IMR-90 (cell line): ENCODE results near the gene PARL. TPM values are rescaled to one million over a fixed set of nuclear protein-coding genes. Genes with fewer than 3 reads are reported as not detected.

Experiments
- ATAC-seq: fragments of 200-7000 bp; cut with Tn5 transposase; 2 replicates; pipeline ENCODE4 v1.9.1; 2020; ENCODE audit warnings: low read depth, mild to moderate bottlenecking, moderate library complexity
- BruUV-seq: library from RNA; stranded (reverse); fragments of 400-500 nt; replicated peaks from 2 replicates; lab custom pipeline; 2021; lab: Mats Ljungman, UMichigan
- CTCF ChIA-PET: fragments of 300-600 bp; formaldehyde crosslinking; extraction: SDS; loops from one replicate; lab custom pipeline; 2021; ENCODE audit warnings: antibody characterized with exemption; lab: Yijun Ruan, JAX
- POLR2A ChIA-PET: fragments of 300-600 bp; sonication (Branson Sonifier 250); formaldehyde crosslinking; loops from one replicate; lab custom pipeline; 2022; ENCODE audit warnings: antibody characterized with exemption; ENCODE audit not compliant: unreplicated experiment; lab: Charles Lee
- DNase-seq: peaks from one replicate; pipeline ENCODE4 v3.0.0; 2013
- H2AFZ ChIP-seq: replicated peaks from 2 replicates; pipeline ENCODE3; 2013; ENCODE audit warnings: low read length, mild to moderate bottlenecking; ENCODE audit not compliant: poor library complexity
- H2AK5ac ChIP-seq: 2 replicates; pipeline ENCODE4 v1.6.1; 2013; ENCODE audit warnings: low read depth, low read length, inconsistent platforms
- H2AK9ac ChIP-seq: replicated peaks from 2 replicates; pipeline ENCODE3; 2013; ENCODE audit warnings: mild to moderate bottlenecking, low read depth, low read length, moderate library complexity; ENCODE audit not compliant: poor library complexity
- H2BK120ac ChIP-seq: 2 replicates; pipeline ENCODE4 v1.6.1; 2013; ENCODE audit warnings: low read depth, low read length, inconsistent platforms
- H2BK15ac ChIP-seq: 3 replicates; pipeline ENCODE4 v1.6.1; 2013; ENCODE audit warnings: low read depth, low read length, inconsistent platforms
- H2BK20ac ChIP-seq: 2 replicates; pipeline ENCODE4 v1.6.1; 2013; ENCODE audit warnings: low read depth, mild to moderate bottlenecking, inconsistent platforms, low read length, moderate library complexity
- H2BK5ac ChIP-seq: 2 replicates; pipeline ENCODE4 v1.6.1; 2013; ENCODE audit warnings: mild to moderate bottlenecking, low read depth, low read length, inconsistent platforms; ENCODE audit not compliant: poor library complexity, severe bottlenecking
- H3K14ac ChIP-seq: replicated peaks from 2 replicates; pipeline ENCODE4 v1.6.1; 2013; ENCODE audit warnings: low read depth, low read length, inconsistent platforms
- H3K18ac ChIP-seq: 2 replicates; pipeline ENCODE4 v1.6.1; 2013; ENCODE audit warnings: low read depth, low read length, control low read depth
- H3K23ac ChIP-seq: 2 replicates; pipeline ENCODE4 v1.6.1; 2013; ENCODE audit warnings: low read depth, low read length, inconsistent platforms
- H3K27ac ChIP-seq: 2 replicates; pipeline ENCODE4 v1.5.1; 2013; ENCODE audit warnings: mild to moderate bottlenecking, control low read depth, low read length; ENCODE audit not compliant: insufficient read depth
- H3K27me3 ChIP-seq: 2 replicates; pipeline ENCODE4 v1.6.1; 2013; ENCODE audit warnings: low read length; ENCODE audit not compliant: control insufficient read depth, insufficient read depth
- H3K36me3 ChIP-seq: 2 replicates; pipeline ENCODE4 v1.6.1; 2013; ENCODE audit warnings: low read length, mixed read lengths; ENCODE audit not compliant: control insufficient read depth, insufficient read depth
- H3K4ac ChIP-seq: 2 replicates; pipeline ENCODE4 v1.6.1; 2013; ENCODE audit warnings: low read depth, low read length, inconsistent platforms
- H3K4me1 ChIP-seq: 2 replicates; pipeline ENCODE4 v1.6.1; 2013; ENCODE audit warnings: low read length, mixed read lengths; ENCODE audit not compliant: control insufficient read depth, insufficient read depth
- H3K4me2 ChIP-seq: 2 replicates; pipeline ENCODE4 v1.6.1; 2013; ENCODE audit warnings: low read depth, mild to moderate bottlenecking, control low read depth, low read length, moderate library complexity
- H3K4me3 ChIP-seq: 2 replicates; pipeline ENCODE4 v1.5.1; 2013; ENCODE audit warnings: low read depth, mild to moderate bottlenecking, control low read depth, low read length, moderate library complexity; ENCODE audit not compliant: insufficient read depth
- H3K56ac ChIP-seq: 2 replicates; pipeline ENCODE4 v1.6.1; 2013; ENCODE audit warnings: low read length, inconsistent platforms; ENCODE audit not compliant: insufficient read depth; ENCODE audit errors: extremely low read depth
- H3K79me1 ChIP-seq, 2 experiments: 2 replicates each; pipeline ENCODE4 v1.6.1; 2013; ENCODE audit warnings: low read length in 2 of 2, inconsistent platforms in 1 of 2, low read depth in 1 of 2
- H3K9ac ChIP-seq: 2 replicates; pipeline ENCODE4 v1.6.1; 2013; ENCODE audit warnings: low read depth, low read length, control low read depth
- H3K9me1 ChIP-seq: 2 replicates; pipeline ENCODE4 v1.6.1; 2013; ENCODE audit warnings: low read length, inconsistent platforms; ENCODE audit not compliant: insufficient read depth
- H3K9me3 ChIP-seq: 2 replicates; pipeline ENCODE4 v1.6.1; 2013; ENCODE audit warnings: low read length; ENCODE audit not compliant: control insufficient read depth, insufficient read depth
- H4K20me1 ChIP-seq: 2 replicates; pipeline ENCODE4 v1.6.1; 2013; ENCODE audit warnings: low read length, inconsistent platforms; ENCODE audit not compliant: insufficient read depth
- H4K5ac ChIP-seq: 2 replicates; pipeline ENCODE4 v1.6.1; 2013; ENCODE audit warnings: mild to moderate bottlenecking, low read depth, low read length, control low read depth
- H4K8ac ChIP-seq, 2 experiments: 2 replicates each; pipeline ENCODE4 v1.6.1; 2013; ENCODE audit warnings: low read depth in 2 of 2, low read length in 2 of 2, control low read depth in 1 of 2, inconsistent platforms in 1 of 2
- H4K91ac ChIP-seq: 2 replicates; pipeline ENCODE4 v1.6.1; 2013; ENCODE audit warnings: low read depth, low read length, inconsistent platforms; ENCODE audit not compliant: insufficient read depth
- BHLHE40 ChIP-seq: fragments of 150-350 bp; IDR thresholded peaks from 2 replicates; pipeline ENCODE4 v1.6.1; 2016; ENCODE audit warnings: mild to moderate bottlenecking, low read depth, low read length
- CEBPB ChIP-seq: IDR thresholded peaks from 2 replicates; pipeline ENCODE4 v1.6.1; 2012; ENCODE audit warnings: low read depth, low read length, improper control_type of control experiment
- CHD1 ChIP-seq: IDR thresholded peaks from 2 replicates; pipeline ENCODE4 v1.6.1; 2012; ENCODE audit warnings: low read depth, low read length, improper control_type of control experiment
- FOS ChIP-seq: fragments of 150-350 bp; IDR thresholded peaks from 2 replicates; pipeline ENCODE4 v1.6.1; 2016; ENCODE audit warnings: low read depth, low read length
- MAFK ChIP-seq: IDR thresholded peaks from 2 replicates; pipeline ENCODE4 v1.6.1; 2012; ENCODE audit warnings: low read depth, low read length, improper control_type of control experiment
- MAZ ChIP-seq: IDR thresholded peaks from 2 replicates; pipeline ENCODE4 v1.6.1; 2012; ENCODE audit warnings: low read depth, mild to moderate bottlenecking, low read length, improper control_type of control experiment, moderate library complexity, borderline replicate concordance
- MXI1 ChIP-seq: IDR thresholded peaks from 2 replicates; pipeline ENCODE4 v1.6.1; 2012; ENCODE audit warnings: low read depth, mild to moderate bottlenecking, low read length, moderate library complexity, borderline replicate concordance
- NFE2L2 ChIP-seq: fragments of 150-350 bp; IDR thresholded peaks from 2 replicates; pipeline ENCODE4 v1.6.1; 2016; ENCODE audit warnings: low read depth, mild to moderate bottlenecking, low read length
- POLR2A ChIP-seq: IDR thresholded peaks from 2 replicates; pipeline ENCODE4 v1.6.1; 2012; ENCODE audit warnings: mild to moderate bottlenecking, low read depth, low read length
- RAD21 ChIP-seq: IDR thresholded peaks from 2 replicates; pipeline ENCODE4 v1.6.1; 2012; ENCODE audit warnings: low read length, improper control_type of control experiment
- RCOR1 ChIP-seq: IDR thresholded peaks from 2 replicates; pipeline ENCODE4 v1.6.1; 2012; ENCODE audit warnings: mild to moderate bottlenecking, low read length, improper control_type of control experiment; ENCODE audit not compliant: insufficient replicate concordance
- RFX5 ChIP-seq: IDR thresholded peaks from 2 replicates; pipeline ENCODE4 v1.8.0; 2012; ENCODE audit warnings: low read depth, mild to moderate bottlenecking, low read length, moderate library complexity
- SMC3 ChIP-seq: fragments of 150-350 bp; IDR thresholded peaks from 2 replicates; pipeline ENCODE4 v1.6.1; 2016; ENCODE audit warnings: low read depth, mild to moderate bottlenecking, antibody characterized with exemption, low read length, moderate library complexity
- WGBS, 2 experiments: methylation state at CpG; one replicate each; pipeline versions ENCODE4 v1.1.5 to v1.1.7; 2013; ENCODE audit warnings: missing lambda C conversion rate in 2 of 2; ENCODE audit not compliant: insufficient read length in 1 of 2; ENCODE audit errors: extremely low coverage in 2 of 2; 5-methylcytosine and 5-hydroxymethylcytosine counted together
- dilution Hi-C: fragments of 300-500 bp; cut with HindIII; formaldehyde crosslinking; loops from one replicate; pipeline ENCODE4 v1.14.3; 2018; ENCODE audit warnings: low sequenced_read_pairs; ENCODE audit not compliant: unreplicated experiment
- in situ Hi-C: fragments of 300-500 bp; cut with MboI; formaldehyde crosslinking; loops from 3 replicates; pipeline ENCODE4 v1.14.3; 2019; ENCODE audit warnings: low sequenced_read_pairs, inconsistent platforms, mixed read lengths
- intact Hi-C: fragments of 100-400 bp; cut with micrococcal nuclease; formaldehyde crosslinking; loops from 2 replicates; pipeline ENCODE4 v1.10.0; 2022
- polyA plus RNA-seq, 3 experiments: library from polyadenylated mRNA; depleted of rRNA; stranded (reverse); fragments of >200 nt; gene quantifications; 2 replicates each; pipeline ENCODE4 v1.2.3, GENCODE V29; 2012; ENCODE audit warnings: low replicate concordance in 1 of 3
- total RNA-seq: library from RNA; depleted of rRNA; stranded (reverse); fragments of >200 nt; gene quantifications from 2 replicates; pipeline ENCODE4 v1.2.3, GENCODE V29; 2012
- TF ChIP-seq, protein P1 (sequence below): fragments of 150-350 bp; IDR thresholded peaks from 2 replicates; pipeline ENCODE4 v1.6.1; 2017; ENCODE audit warnings: mild to moderate bottlenecking, antibody characterized with exemption, low read length, low read depth
- TF ChIP-seq, protein P2 (sequence below): conservative IDR thresholded peaks from 2 replicates; pipeline ENCODE4 v1.5.1; 2012; ENCODE audit warnings: mild to moderate bottlenecking, low read depth, low read length, improper control_type of control experiment
- TF ChIP-seq, protein P3 (sequence below): fragments of 150-350 bp; IDR thresholded peaks from 2 replicates; pipeline ENCODE4 v1.6.1; 2016; ENCODE audit warnings: low read depth, mild to moderate bottlenecking, low read length, moderate library complexity, borderline replicate concordance

PARL gene
- total and polyA plus RNA-seq, 2 of the 4 experiments (the other 2 are of a cell fraction): 35.5 to 42.6 TPM

DNA sequence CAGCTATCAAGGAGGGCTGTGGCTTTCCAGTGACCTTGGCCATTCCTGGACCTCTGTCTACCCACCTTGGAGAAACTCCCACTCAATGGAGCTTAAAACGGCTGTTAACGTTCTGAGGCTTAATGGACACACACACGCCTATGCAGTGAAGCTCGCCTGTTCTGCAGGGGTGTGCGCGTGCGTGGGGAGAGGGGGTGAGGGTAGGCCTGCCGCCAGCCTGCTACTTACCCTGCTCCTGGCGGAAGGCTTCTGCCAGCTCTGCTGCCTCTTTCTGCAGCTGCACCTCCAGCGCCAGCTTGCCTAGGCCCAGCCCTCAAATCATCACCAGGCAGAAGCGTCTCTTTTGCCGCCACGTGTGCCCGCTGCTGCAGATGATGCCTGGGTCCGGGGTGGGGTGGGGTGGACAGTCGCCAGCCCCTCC, 23.2 kb upstream of the PARL start:
- H3K27me3 ChIP-seq: peaks cover 24% of the 10 kb centered on the region
- no peak overlapping the region for H3K56ac ChIP-seq
- H3K4ac ChIP-seq: no peak overlapping the region
- no peaks in the 10 kb centered on the region for H3K36me3 ChIP-seq
- no peak overlapping the region for H3K4me3 ChIP-seq
- H3K9me1 ChIP-seq: no peaks in the 10 kb centered on the region
- DNase-seq: no peak
- no peak overlapping the region for H4K8ac ChIP-seq
- H3K9me3 ChIP-seq: no peaks in the 10 kb centered on the region
- H3K14ac ChIP-seq: no peak overlapping the region
- ChIA-PET CTCF (no interaction called here), POLR2A (interaction anchor here (0.6 kb wide), 1 partner anchor 181 kb away, joined by 19 read pairs; no protein-coding TSS in a partner anchor)
- no peak overlapping the region for H2BK20ac ChIP-seq
- H3K27ac ChIP-seq: no peak overlapping the region
- no peaks in the 10 kb centered on the region for H3K79me1 ChIP-seq
- no peak overlapping the region for H3K9ac ChIP-seq
- ATAC-seq: no peak
- no peak overlapping the region for H2BK120ac ChIP-seq
- H3K18ac ChIP-seq: no peak overlapping the region
- H4K5ac ChIP-seq: no peak overlapping the region
- dilution Hi-C loops (no loop called here), intact Hi-C loops (no loop called here), in situ Hi-C loops (no loop called here)
- BruUV-seq: no TSS peak
- TF ChIP-seq CEBPB (no peak), RAD21 (no peak), NFE2L2 (no peak), RCOR1 (no peak), CHD1 (no peak), FOS (no peak), SMC3 (no peak), MAFK (no peak), MAZ (no peak), MXI1 (no peak), BHLHE40 (no peak), RFX5 (no peak), POLR2A (no peak)
- TF ChIP-seq, protein P1, sequence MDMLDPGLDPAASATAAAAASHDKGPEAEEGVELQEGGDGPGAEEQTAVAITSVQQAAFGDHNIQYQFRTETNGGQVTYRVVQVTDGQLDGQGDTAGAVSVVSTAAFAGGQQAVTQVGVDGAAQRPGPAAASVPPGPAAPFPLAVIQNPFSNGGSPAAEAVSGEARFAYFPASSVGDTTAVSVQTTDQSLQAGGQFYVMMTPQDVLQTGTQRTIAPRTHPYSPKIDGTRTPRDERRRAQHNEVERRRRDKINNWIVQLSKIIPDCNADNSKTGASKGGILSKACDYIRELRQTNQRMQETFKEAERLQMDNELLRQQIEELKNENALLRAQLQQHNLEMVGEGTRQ: no peak
- TF ChIP-seq, protein P2, sequence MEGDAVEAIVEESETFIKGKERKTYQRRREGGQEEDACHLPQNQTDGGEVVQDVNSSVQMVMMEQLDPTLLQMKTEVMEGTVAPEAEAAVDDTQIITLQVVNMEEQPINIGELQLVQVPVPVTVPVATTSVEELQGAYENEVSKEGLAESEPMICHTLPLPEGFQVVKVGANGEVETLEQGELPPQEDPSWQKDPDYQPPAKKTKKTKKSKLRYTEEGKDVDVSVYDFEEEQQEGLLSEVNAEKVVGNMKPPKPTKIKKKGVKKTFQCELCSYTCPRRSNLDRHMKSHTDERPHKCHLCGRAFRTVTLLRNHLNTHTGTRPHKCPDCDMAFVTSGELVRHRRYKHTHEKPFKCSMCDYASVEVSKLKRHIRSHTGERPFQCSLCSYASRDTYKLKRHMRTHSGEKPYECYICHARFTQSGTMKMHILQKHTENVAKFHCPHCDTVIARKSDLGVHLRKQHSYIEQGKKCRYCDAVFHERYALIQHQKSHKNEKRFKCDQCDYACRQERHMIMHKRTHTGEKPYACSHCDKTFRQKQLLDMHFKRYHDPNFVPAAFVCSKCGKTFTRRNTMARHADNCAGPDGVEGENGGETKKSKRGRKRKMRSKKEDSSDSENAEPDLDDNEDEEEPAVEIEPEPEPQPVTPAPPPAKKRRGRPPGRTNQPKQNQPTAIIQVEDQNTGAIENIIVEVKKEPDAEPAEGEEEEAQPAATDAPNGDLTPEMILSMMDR: no peak
- TF ChIP-seq, protein P3, sequence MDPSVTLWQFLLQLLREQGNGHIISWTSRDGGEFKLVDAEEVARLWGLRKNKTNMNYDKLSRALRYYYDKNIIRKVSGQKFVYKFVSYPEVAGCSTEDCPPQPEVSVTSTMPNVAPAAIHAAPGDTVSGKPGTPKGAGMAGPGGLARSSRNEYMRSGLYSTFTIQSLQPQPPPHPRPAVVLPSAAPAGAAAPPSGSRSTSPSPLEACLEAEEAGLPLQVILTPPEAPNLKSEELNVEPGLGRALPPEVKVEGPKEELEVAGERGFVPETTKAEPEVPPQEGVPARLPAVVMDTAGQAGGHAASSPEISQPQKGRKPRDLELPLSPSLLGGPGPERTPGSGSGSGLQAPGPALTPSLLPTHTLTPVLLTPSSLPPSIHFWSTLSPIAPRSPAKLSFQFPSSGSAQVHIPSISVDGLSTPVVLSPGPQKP: no peak
- H2AK5ac ChIP-seq: no peak overlapping the region
- no peaks in the 10 kb centered on the region for H4K20me1 ChIP-seq
- no peak overlapping the region for H2BK5ac ChIP-seq
- no peak overlapping the region for H3K23ac ChIP-seq
- H3K4me1 ChIP-seq: no peaks in the 10 kb centered on the region
- 80% methylated on average over 2 of the region's 16 CpGs; no CpG with 5 or more reads in 1 of the 2 experiments for WGBS, 2 experiments
- H3K4me2 ChIP-seq: no peak overlapping the region
- H4K91ac ChIP-seq: no peak overlapping the region
- H2AFZ ChIP-seq: no peak overlapping the region
- H2AK9ac ChIP-seq: no peak overlapping the region
- no peak overlapping the region for H2BK15ac ChIP-seq
